Ascending aorta (tissue), 2 donors: ENCODE measurements around the gene NDUFB8. TPM values are rescaled to one million over a fixed set of nuclear protein-coding genes. Genes with fewer than 3 reads are reported as not detected.

Source experiments
- DNase-seq, 2 donors: peaks; one replicate each; pipeline ENCODE4 v3.0.0-alpha.2; 2019; ENCODE audit warnings: low spot score in 2 of 2
- H3K27ac ChIP-seq, 2 donors: fragments of 200-600 bp; sonication (generic); one replicate each; pipeline ENCODE4 v1.5.1; 2016 to 2017; ENCODE audit warnings: mild to moderate bottlenecking in 1 of 2
- H3K27me3 ChIP-seq: fragments of 200-600 bp; sonication (generic); one replicate; pipeline ENCODE4 v1.5.1; 2017
- H3K36me3 ChIP-seq, 2 donors: fragments of 200-600 bp; sonication (generic); one replicate each; pipeline ENCODE4 v1.5.1; 2016
- H3K4me1 ChIP-seq, 2 donors: fragments of 200-600 bp; sonication (generic); one replicate each; pipeline ENCODE4 v1.5.1; 2016 to 2017; ENCODE audit warnings: mild to moderate bottlenecking in 1 of 2
- H3K4me3 ChIP-seq, 2 donors: fragments of 200-600 bp; sonication (generic); one replicate each; pipeline ENCODE4 v1.5.1; 2016 to 2017; ENCODE audit warnings: mild to moderate bottlenecking in 1 of 2
- H3K9me3 ChIP-seq, 2 donors: fragments of 200-600 bp; sonication (generic); one replicate each; pipeline ENCODE4 v1.5.1; 2016
- intact Hi-C: fragments of 100-400 bp; cut with DNase I; formaldehyde crosslinking; loops from one replicate; pipeline ENCODE4 v1.15.1; 2023
- total RNA-seq: library from RNA; depleted of rRNA; stranded (reverse); fragments of >200 nt; gene quantifications from one replicate; pipeline ENCODE4 v1.1.0, GENCODE V29; 2016
- TF ChIP-seq, protein P1 (sequence below), 3 experiments: fragments of 200-600 bp in 2 of 3; fragments of 450-650 bp in 1 of 3; sonication (generic) in 2 of 3; IDR thresholded peaks; one replicate each; pipeline ENCODE4 v1.5.1; 2016 to 2019; ENCODE audit warnings: antibody characterized with exemption in 3 of 3, mild to moderate bottlenecking in 1 of 3, moderate library complexity in 1 of 3

NDUFB8 gene
- total RNA-seq, 1 donor from 2014 or later: 71.1 TPM

DNA sequence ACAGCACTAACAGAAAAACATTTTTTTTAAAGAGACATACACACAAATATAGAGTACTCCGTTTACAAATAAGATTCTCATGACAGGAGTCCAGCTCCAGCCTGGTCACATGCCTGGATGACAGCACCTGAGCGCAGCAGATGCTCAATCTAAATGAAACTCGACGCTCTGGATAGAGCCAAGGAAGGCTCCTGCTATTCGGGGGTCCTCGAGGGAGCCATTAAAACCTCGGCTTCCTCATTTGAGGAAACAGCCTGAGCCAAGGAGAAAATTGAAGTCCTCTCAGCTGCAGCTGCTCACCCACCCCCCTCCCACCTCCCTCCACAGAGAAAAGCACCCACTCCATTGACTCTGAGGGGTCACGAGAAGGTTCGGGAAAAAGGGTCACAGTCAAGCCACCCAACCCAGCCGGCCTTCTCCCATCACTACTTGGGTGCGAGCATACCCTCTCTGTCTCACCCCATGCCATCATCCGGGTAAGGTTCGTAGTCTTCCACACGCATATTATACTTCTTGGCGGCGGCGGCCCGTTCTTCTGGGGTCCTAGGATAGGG lies 673 bp downstream of the NDUFB8 start:
- H3K27me3 ChIP-seq: no peaks in the 10 kb centered on the region
- H3K4me1 ChIP-seq: peaks cover 2 to 6% of the 10 kb centered on the region in 2 donors
- H3K27ac ChIP-seq: peak overlapping the region; percentile 71 to 84
- H3K4me3 ChIP-seq: peak overlapping the region; percentile 87 to 91
- no peaks in the 10 kb centered on the region for H3K9me3 ChIP-seq
- no peak for DNase-seq
- TF ChIP-seq, protein P1, sequence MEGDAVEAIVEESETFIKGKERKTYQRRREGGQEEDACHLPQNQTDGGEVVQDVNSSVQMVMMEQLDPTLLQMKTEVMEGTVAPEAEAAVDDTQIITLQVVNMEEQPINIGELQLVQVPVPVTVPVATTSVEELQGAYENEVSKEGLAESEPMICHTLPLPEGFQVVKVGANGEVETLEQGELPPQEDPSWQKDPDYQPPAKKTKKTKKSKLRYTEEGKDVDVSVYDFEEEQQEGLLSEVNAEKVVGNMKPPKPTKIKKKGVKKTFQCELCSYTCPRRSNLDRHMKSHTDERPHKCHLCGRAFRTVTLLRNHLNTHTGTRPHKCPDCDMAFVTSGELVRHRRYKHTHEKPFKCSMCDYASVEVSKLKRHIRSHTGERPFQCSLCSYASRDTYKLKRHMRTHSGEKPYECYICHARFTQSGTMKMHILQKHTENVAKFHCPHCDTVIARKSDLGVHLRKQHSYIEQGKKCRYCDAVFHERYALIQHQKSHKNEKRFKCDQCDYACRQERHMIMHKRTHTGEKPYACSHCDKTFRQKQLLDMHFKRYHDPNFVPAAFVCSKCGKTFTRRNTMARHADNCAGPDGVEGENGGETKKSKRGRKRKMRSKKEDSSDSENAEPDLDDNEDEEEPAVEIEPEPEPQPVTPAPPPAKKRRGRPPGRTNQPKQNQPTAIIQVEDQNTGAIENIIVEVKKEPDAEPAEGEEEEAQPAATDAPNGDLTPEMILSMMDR (IDR thresholded peaks at IDR 0.05): no peak
- intact Hi-C loops: loop anchor here (10.0 kb wide), 1 partner anchor 684 kb away; no protein-coding TSS in a partner anchor
- H3K36me3 ChIP-seq: peaks cover 19 to 32% of the 10 kb centered on the region in 2 donors

DNA sequence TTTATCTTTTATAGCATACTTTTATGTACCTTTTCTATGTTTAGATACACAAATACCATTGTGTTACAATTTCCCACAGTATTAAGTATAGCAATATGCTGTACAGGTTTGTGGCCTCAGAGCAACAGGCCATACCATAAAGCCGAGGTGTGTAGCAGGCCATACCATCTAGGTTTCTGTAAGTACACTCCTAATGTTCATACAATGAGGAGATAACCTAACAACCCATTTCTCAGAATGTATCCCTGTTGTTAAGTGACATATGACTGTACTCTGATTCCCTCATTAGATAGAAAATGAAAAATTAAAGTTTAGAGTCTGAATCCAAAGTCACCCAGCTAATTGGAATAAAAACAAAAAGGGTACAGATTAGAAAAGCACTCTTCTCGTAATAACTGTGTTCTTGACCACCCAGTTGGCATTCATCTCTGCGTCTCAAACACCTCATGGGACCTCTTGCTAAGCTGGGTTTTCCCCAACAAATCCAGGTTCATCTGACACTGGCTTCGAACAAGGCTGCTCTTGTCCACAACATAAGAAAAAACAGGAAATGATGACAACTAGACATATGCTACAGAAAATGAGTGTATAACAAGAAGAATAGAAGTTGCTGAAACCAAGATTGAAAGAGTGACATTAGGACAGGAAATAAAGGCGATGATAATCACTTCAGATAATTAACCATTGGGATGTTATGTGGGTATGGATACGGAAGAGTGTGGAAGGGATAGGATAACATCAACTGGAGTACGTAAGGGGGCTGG lies 1.4 kb downstream of the NDUFB8 start:
- H3K27ac ChIP-seq: no peak overlapping the region
- H3K36me3 ChIP-seq: peaks cover 26 to 39% of the 10 kb centered on the region in 2 donors
- intact Hi-C loops: loop anchor here (10.0 kb wide), 1 partner anchor 684 kb away; no protein-coding TSS in a partner anchor

DNA sequence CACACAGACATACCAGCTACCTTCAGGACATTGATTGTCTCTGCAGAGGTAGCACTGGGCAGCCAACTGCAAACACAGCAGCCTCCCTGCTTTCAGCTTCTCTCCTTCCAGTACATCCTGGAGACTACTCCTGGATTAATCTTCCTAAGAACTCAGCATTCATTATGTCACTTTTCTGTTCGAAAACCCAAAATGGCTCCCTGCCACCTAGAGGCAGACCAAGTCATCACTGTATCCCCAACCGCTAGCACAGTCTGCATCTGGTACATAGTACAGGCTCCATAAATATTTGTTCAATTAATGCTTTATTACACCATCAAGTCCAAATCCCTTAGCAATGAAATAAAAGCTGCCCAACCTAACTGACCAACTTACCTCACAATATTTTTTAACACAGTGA lies 5.0 kb downstream of the NDUFB8 start:
- TF ChIP-seq, protein P1 (IDR thresholded peaks at IDR 0.05): no peak
- Histone ChIP-seq H3K27me3 (no peaks in the 10 kb centered on the region), H3K9me3 (no peaks in the 10 kb centered on the region), H3K36me3 (peaks cover 26 to 40% of the 10 kb centered on the region in 2 donors), H3K4me1 (peaks cover 0 to 2% of the 10 kb centered on the region in 2 donors), H3K4me3 (no peak overlapping the region), H3K27ac (no peak overlapping the region)
- no peak for DNase-seq
- intact Hi-C loops: loop anchor here (10.0 kb wide), 1 partner anchor 680 kb away; no protein-coding TSS in a partner anchor

More for the DNA sequence above, 1.4 kb downstream of the NDUFB8 start:
- no peaks in the 10 kb centered on the region for H3K27me3 ChIP-seq
- no peaks in the 10 kb centered on the region for H3K9me3 ChIP-seq
- TF ChIP-seq, protein P1 (IDR thresholded peaks at IDR 0.05): no peak
- no peak for DNase-seq
- peak overlapping the region; percentile 87 to 91 for H3K4me3 ChIP-seq
- peaks cover 2 to 6% of the 10 kb centered on the region in 2 donors for H3K4me1 ChIP-seq

DNA sequence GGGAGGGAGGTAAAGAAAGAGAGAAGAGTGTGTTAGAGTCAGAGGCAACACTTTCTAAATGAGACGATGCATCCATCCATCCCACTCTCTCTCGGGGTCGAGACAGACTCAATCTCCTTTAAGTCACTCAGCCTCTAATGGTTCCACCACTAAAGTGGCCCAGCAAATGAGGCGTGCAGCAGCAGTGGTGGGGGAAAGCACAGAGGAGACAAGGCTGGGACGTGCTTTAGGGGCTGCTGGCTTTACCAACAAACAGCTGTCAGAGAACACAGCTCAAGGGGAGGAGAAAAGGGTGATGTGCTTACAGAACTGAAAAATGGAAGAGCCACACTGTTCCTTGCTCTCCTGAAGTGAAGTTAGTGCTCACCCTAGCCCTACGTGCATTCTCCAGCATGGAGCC lies 5.5 kb downstream of the NDUFB8 start:
- Histone ChIP-seq H3K9me3 (no peaks in the 10 kb centered on the region), H3K27me3 (no peaks in the 10 kb centered on the region), H3K27ac (no peak overlapping the region), H3K36me3 (peaks cover 26 to 40% of the 10 kb centered on the region in 2 donors), H3K4me1 (peaks cover 0 to 2% of the 10 kb centered on the region in 2 donors), H3K4me3 (no peak overlapping the region)
- intact Hi-C loops: loop anchor here (10.0 kb wide), 1 partner anchor 679 kb away; no protein-coding TSS in a partner anchor
- DNase-seq: no peak
- TF ChIP-seq, protein P1 (IDR thresholded peaks at IDR 0.05): no peak

DNA sequence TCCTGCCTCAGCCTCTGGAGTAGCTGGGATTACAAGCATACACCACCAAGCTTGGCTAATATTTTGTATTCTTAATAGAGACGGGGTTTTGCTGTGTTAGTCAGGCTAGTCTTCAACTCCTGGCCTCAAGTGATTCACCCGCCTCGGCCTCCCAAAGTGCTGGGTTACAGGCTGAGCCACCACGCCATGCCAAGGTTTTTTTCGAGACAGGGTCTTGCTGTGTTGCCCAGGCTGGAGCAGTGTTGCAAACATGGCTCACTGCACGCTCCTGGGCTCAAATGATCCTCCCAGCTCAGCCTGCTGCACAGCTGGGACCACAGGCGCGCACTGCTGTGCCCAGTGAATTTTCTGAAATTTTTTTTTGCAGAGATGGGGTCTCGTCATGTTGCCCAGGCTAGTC lies 6.7 kb downstream of the NDUFB8 start:
- DNase-seq: no peak
- Histone ChIP-seq H3K4me3 (no peak overlapping the region), H3K27ac (no peak overlapping the region), H3K4me1 (no peaks in the 10 kb centered on the region), H3K36me3 (peaks cover 26 to 40% of the 10 kb centered on the region in 2 donors), H3K9me3 (no peaks in the 10 kb centered on the region), H3K27me3 (no peaks in the 10 kb centered on the region)
- TF ChIP-seq, protein P1 (IDR thresholded peaks at IDR 0.05): no peak
- intact Hi-C loops: loop anchor here (10.0 kb wide), 1 partner anchor 678 kb away; no protein-coding TSS in a partner anchor
